Measurements from ENCODE around the gene OGFR.

Gene OGFR

DNA sequence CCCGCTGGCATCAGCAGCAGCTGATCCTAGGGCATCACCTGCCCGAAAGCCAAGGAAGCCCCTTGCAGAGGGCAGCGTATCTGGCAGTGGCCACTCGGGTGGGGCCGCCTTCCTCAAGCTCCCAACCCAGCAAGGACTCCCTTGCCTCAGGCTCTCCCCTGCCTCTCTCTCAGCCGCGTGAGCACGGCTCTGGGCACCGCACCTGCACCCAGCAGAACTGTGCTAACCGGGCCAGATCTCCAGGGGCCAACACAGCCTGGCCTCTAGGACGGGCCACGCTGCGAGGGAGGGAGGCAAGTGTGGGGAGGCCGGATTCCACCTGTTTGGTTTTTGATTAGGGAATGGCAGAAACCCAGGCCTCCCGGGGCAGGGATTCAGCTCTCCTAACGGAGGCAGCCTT lies 20.1 kb upstream of the OGFR start:
- TF ChIP-seq POLR2A (IDR thresholded peaks at IDR 0.05; ENCODE audit: extremely low read depth, insufficient read length) = no peak
- TF ChIP-seq, protein P1, sequence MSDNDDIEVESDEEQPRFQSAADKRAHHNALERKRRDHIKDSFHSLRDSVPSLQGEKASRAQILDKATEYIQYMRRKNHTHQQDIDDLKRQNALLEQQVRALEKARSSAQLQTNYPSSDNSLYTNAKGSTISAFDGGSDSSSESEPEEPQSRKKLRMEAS (IDR thresholded peaks at IDR 0.05; ENCODE audit: low read depth, low read length) = no peak
- no peak for TF ChIP-seq MYC (IDR thresholded peaks at IDR 0.05; ENCODE audit: low read depth, low read length)
- TF ChIP-seq, protein P2, sequence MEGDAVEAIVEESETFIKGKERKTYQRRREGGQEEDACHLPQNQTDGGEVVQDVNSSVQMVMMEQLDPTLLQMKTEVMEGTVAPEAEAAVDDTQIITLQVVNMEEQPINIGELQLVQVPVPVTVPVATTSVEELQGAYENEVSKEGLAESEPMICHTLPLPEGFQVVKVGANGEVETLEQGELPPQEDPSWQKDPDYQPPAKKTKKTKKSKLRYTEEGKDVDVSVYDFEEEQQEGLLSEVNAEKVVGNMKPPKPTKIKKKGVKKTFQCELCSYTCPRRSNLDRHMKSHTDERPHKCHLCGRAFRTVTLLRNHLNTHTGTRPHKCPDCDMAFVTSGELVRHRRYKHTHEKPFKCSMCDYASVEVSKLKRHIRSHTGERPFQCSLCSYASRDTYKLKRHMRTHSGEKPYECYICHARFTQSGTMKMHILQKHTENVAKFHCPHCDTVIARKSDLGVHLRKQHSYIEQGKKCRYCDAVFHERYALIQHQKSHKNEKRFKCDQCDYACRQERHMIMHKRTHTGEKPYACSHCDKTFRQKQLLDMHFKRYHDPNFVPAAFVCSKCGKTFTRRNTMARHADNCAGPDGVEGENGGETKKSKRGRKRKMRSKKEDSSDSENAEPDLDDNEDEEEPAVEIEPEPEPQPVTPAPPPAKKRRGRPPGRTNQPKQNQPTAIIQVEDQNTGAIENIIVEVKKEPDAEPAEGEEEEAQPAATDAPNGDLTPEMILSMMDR (IDR thresholded peaks at IDR 0.05; ENCODE audit: low read depth, low read length) = no peak
- no peak overlapping the region for H3K4me3 ChIP-seq (ENCODE audit: low read depth, low read length)
- no peak for DNase-seq (ENCODE audit: low read depth)

DNA sequence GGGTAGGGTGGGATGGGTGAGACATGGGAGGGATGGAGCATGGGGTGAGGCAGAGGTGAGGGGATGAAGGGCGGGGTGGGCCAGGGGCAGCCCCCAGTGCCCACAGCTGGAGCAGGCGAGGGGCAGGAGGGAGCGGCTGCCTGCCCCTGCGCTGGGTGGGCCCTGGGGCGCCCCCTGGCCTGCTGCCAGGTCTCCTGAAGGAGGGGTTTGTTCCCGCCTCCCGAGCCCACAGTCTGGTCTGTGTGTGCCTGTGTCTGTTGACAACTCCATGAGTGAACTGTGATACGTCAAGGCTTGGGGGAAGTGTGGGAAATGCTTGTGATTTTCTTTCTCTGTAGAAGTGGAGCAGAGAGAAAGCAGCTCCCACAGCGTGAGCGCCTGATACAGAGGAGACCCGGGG lies 19.2 kb upstream of the OGFR start:
- TF ChIP-seq, protein P1 (IDR thresholded peaks at IDR 0.05; ENCODE audit: low read depth, low read length) = no peak
- TF ChIP-seq MYC (IDR thresholded peaks at IDR 0.05; ENCODE audit: low read depth, low read length) (no peak), POLR2A (IDR thresholded peaks at IDR 0.05; ENCODE audit: extremely low read depth, insufficient read length) (no peak)
- TF ChIP-seq, protein P2 (IDR thresholded peaks at IDR 0.05; ENCODE audit: low read depth, low read length) = no peak
- no peak overlapping the region for H3K4me3 ChIP-seq (ENCODE audit: low read depth, low read length)
- DNase-seq (ENCODE audit: low read depth) = no peak

DNA sequence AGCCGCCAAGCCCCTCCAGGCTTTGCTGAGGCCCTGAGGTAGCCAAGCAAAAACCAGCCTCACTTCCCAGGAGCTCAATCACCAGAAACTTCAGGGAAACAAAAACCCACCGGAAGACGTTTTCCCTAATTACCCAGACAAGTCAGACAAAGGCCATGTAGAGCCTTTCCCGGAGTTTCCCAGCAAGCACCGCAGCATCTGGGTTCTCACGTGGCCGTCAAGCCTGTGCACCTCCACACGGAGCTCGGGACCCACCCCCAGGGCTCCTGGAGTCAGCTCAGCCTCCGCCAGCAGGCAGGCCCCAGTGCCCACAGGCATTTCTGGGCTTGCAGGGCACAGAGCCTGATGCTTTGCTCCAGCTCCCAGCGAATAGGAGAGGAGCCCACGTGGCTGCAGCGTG lies 18.5 kb upstream of the OGFR start:
- H3K4me3 ChIP-seq (ENCODE audit: low read depth, low read length) = no peak overlapping the region
- TF ChIP-seq, protein P2 (IDR thresholded peaks at IDR 0.05; ENCODE audit: low read depth, low read length) = no peak
- TF ChIP-seq MYC (IDR thresholded peaks at IDR 0.05; ENCODE audit: low read depth, low read length) (no peak), POLR2A (IDR thresholded peaks at IDR 0.05; ENCODE audit: extremely low read depth, insufficient read length) (no peak)
- TF ChIP-seq, protein P1 (IDR thresholded peaks at IDR 0.05; ENCODE audit: low read depth, low read length) = no peak
- no peak for DNase-seq (ENCODE audit: low read depth)

DNA sequence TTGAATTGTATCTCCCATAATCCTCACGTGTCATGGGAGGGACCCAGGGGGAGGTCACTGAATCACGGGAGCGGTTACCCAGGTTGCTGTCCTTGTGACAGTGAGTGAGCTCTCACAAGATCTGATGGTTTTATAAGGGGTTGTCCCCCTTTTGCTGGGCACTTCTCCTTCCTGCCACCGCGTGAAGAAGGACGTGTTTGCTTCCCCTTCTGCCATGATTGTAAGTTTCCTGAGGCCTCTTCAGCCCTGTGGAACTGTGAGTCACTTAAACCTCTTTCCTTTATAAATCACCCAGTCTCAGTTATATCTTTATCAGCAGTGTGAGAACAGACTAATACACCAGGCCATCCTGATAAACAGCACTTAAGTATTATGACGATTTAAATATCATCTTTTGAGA lies 17.3 kb upstream of the OGFR start:
- H3K4me3 ChIP-seq (ENCODE audit: low read depth, low read length) = no peak overlapping the region
- no peak for TF ChIP-seq MYC (IDR thresholded peaks at IDR 0.05; ENCODE audit: low read depth, low read length)
- TF ChIP-seq, protein P1 (IDR thresholded peaks at IDR 0.05; ENCODE audit: low read depth, low read length) = no peak
- TF ChIP-seq, protein P2 (IDR thresholded peaks at IDR 0.05; ENCODE audit: low read depth, low read length) = no peak
- TF ChIP-seq POLR2A (IDR thresholded peaks at IDR 0.05; ENCODE audit: extremely low read depth, insufficient read length) = no peak
- peak; percentile 68 for DNase-seq (ENCODE audit: low read depth)

DNA sequence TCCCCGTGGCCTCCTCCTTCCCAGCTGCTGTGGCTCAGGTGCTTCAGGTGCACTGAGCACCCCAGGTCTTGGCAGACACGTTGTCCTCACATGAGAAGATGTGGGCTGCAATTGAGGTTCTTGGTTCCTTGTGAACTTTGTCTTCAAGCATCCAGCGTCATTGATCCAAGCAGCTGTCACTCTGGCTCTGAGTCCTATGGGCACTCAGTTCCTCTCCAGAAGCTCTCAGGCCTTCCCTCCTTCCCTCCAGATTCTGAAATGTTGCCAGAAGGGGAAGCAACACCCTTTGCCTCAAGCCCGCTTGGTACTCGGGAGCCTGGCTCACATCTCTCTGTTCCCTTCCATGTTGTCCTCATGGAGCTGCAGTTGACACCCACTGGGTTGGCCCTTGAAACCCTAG lies 16.8 kb upstream of the OGFR start:
- no peak for DNase-seq (ENCODE audit: low read depth)
- H3K4me3 ChIP-seq (ENCODE audit: low read depth, low read length) = no peak overlapping the region
- no peak for TF ChIP-seq POLR2A (IDR thresholded peaks at IDR 0.05; ENCODE audit: extremely low read depth, insufficient read length)
- no peak for TF ChIP-seq MYC (IDR thresholded peaks at IDR 0.05; ENCODE audit: low read depth, low read length)
- TF ChIP-seq, protein P2 (IDR thresholded peaks at IDR 0.05; ENCODE audit: low read depth, low read length) = no peak
- TF ChIP-seq, protein P1 (IDR thresholded peaks at IDR 0.05; ENCODE audit: low read depth, low read length) = no peak

DNA sequence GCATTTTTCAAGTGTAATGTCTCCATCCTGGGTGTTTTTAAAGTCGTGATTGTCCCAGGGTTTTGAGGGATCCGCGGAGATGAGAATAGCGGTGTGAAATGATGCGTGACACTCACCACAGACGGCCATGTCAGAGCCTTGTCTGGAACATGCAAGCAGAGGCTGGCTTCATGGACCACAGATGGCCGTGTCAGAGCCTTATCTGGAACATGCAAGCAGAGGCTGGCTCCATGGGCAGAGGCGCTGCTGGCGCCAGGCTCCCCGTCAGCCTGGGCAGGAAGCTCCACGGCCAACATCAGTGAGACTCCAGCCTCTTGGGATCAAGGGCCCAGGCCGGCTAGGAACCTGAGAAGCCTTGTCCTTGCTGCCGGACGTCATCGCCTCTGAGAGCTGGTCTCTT lies 16.0 kb upstream of the OGFR start:
- no peak for DNase-seq (ENCODE audit: low read depth)
- TF ChIP-seq, protein P2 (IDR thresholded peaks at IDR 0.05; ENCODE audit: low read depth, low read length) = no peak
- no peak for TF ChIP-seq POLR2A (IDR thresholded peaks at IDR 0.05; ENCODE audit: extremely low read depth, insufficient read length)
- TF ChIP-seq, protein P1 (IDR thresholded peaks at IDR 0.05; ENCODE audit: low read depth, low read length) = no peak
- no peak overlapping the region for H3K4me3 ChIP-seq (ENCODE audit: low read depth, low read length)

Data from NB4 (cell line).